ENCODE measurements around the gene MZT2B.
"Not testable (repeated sequence)": the region's sequence is repeated elsewhere in the genome, so short reads cannot be mapped to it uniquely, and the experiment has no call there.

MZT2B gene

DNA sequence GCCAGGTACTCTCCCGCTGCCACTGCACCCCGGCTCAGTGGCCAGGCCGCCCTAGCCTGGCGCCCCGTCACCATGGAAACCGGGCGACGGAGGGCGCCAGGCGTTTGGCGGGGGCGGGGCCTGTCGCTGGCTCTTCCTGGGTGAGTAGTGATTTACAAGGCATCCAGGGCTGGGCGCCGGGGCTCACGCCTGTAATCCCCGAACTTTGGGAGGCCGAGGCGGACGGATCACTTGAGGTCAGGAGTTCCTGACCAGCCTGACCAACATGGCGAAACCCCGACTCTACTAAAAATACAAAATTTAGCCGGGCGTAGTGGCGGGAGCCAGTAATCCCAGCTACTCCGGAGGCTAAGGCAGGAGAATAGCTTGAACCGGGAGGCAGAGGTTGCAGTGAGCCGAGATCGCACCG lies 37.1 kb upstream of the MZT2B start, which contains the start of gene CCDC74B:
Gene CCDC74B (minus strand): TSS at position 107 of the 409 bp plus-strand sequence. CDS start 116 bp downstream, outside the sequence.
- DNase-seq (ENCODE audit: extremely low spot score); POLR2A ChIA-PET: not testable (repeated sequence)
- CTCF ChIA-PET = interaction anchor here (0.8 kb wide), 1 partner anchor 36 kb away, joined by 3 read pairs; the partner anchor contains the start of gene SMPD4

DNA sequence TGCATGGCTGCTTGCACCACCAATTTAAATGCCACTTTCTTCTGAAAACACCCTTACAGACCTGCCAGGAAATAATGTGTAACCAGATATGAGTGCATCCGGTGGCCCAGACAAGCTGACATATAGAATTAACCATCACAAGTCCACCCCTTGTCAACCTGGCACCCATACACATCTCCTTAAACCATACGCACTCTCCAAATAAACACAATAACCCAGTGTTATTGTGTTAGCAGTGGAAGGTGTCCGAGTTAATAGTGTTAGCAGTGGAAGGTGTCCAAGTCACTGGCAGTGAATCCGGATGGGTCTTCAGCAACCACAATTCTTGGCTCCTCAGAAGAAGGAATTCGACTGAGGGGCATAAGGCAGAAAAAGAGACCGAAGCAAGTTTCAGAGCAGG lies 33.5 kb upstream of the MZT2B start:
- POLR2A ChIA-PET; DNase-seq (ENCODE audit: extremely low spot score); CTCF ChIA-PET: not testable (repeated sequence)

DNA sequence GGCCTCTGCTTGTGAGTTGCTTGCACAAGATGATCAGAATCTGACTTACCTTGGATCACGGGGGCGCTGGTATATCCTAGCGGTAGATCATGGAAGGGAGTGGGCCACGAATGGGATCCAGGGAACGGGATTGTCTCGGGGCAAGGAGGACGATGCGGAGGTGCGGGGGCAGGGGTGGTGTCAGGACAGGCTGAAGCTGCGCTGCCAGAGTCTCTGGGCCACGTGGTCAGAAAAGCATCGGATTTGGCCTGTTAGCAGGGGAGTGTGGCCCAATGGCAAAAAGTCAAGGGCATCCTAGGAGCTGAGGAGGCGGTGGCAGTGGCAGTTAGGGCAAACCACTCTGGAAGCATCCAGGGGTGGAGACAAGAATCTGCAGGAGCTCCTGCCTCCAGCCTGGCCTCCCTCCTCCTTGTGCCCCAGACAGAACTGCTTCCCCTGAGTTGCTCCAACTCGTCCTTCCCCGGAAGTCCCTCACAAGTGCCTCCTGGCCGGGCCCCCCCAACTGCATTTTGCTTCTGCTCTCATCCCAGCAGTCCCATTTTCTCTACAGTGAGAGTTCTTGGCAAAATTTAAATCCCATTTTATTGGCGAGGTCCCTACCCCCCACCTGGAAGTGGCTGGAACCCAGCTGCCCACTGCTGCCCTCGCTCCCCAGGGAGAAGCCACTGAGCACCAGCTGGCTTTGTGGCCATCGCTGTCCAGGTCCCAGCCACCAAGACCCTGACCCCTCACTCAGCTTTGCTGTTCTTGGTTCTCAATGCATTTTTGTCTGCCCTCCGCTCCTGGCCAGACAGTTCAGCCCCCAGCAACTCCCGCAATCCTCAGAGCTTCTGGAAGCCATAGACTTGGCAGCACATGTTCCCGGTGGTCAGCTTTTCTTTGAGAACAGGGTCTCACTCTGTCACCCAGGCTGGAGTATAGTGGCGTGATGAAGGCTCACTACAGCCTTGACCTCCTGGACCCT lies 31.6 kb upstream of the MZT2B start:
- CTCF ChIA-PET = no interaction called here
- TF ChIP-seq, protein P1, sequence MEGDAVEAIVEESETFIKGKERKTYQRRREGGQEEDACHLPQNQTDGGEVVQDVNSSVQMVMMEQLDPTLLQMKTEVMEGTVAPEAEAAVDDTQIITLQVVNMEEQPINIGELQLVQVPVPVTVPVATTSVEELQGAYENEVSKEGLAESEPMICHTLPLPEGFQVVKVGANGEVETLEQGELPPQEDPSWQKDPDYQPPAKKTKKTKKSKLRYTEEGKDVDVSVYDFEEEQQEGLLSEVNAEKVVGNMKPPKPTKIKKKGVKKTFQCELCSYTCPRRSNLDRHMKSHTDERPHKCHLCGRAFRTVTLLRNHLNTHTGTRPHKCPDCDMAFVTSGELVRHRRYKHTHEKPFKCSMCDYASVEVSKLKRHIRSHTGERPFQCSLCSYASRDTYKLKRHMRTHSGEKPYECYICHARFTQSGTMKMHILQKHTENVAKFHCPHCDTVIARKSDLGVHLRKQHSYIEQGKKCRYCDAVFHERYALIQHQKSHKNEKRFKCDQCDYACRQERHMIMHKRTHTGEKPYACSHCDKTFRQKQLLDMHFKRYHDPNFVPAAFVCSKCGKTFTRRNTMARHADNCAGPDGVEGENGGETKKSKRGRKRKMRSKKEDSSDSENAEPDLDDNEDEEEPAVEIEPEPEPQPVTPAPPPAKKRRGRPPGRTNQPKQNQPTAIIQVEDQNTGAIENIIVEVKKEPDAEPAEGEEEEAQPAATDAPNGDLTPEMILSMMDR (IDR thresholded peaks at IDR 0.05; ENCODE audit: control extremely low read depth, extremely low read depth, low read depth, missing control alignments) = no peak
- no peak for DNase-seq (ENCODE audit: extremely low spot score)
- POLR2A ChIA-PET = no interaction called here

- DNase-seq (ENCODE audit: extremely low spot score); POLR2A ChIA-PET; CTCF ChIA-PET: not testable (repeated sequence)
Measured at GRCh38 chr2:130151145-130151512, 30.9 kb upstream of the MZT2B start.

DNA sequence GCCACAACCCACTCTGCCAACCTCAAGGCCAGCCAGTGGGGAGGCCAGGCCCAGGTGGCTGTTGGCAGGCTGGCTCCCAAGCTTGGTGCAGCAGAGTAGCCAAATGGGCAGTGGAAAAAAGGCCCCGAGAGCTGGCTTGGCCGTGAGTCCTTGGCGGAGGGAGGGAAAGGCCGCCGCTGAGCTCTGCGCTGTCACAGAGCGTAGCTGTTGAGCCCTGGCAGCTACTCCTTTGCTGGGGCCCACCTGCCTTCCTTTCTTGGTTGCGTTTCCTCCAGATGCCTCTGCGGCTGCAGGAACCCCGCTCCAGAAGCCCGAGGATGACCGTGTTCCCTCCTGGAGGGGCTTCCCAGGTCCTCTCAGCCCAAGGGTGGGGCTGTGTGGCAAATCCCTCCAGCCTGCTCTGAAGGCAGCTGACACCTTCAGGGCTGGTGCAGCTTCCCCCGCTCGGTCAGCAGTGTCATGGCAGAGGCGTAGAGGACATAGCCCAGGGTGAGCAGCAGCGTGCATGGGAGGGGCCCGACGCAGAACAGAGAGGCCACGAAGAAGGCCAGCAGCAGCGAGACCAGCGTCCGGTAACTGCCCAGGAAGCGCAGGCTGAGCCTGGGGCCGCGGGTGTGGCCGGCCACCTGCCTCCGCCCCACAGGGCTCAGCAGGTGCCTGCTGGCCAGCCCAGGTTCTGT lies 29.8 kb upstream of the MZT2B start:
- CTCF ChIA-PET; DNase-seq (ENCODE audit: extremely low spot score); POLR2A ChIA-PET: not testable (repeated sequence)

DNA sequence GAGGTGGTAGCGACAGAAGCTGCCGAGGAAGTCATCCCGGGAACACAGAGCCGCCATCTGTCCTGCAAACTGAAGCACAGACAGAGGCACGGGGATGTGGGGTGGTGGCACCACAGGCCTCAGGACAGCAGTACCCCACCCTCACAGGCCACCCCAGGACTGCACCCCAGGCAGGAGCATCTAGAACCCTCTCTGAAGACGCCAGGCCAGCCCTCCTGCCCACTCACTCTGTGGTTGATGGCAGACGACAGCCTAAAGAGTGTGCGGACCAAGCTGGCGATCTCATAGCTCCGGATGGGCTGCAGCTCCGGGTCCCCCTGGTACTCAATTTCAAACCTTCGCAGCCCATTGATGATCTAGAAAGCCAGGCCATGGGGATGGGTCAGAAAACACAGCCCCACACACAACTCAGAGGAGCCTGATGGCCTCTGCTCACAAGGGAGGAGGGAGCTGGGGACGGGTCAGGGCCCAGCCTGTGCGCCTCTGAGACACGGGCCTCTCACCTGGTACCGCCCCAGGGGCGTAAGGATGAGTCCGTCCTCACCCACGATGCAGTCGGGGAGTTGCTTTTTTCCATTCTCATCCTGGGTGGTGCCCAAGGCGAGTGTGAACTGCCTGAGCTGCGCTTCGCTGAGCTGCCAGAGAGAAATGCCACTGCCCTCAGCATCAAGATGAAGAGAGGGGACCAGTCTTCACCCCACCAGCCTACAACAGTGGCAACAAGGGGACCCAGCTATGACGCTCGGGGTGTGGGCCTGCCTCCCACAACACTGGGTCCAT lies 29.1 kb upstream of the MZT2B start:
- CTCF ChIA-PET = no interaction called here
- POLR2A ChIA-PET = no interaction called here
- no peak for DNase-seq (ENCODE audit: extremely low spot score)
- TF ChIP-seq, protein P1 (IDR thresholded peaks at IDR 0.05; ENCODE audit: control extremely low read depth, extremely low read depth, low read depth, missing control alignments) = no peak

- DNase-seq (ENCODE audit: extremely low spot score); POLR2A ChIA-PET; CTCF ChIA-PET: not testable (repeated sequence)
Measured at GRCh38 chr2:130153721-130154422, 28.2 kb upstream of the MZT2B start.

DNA sequence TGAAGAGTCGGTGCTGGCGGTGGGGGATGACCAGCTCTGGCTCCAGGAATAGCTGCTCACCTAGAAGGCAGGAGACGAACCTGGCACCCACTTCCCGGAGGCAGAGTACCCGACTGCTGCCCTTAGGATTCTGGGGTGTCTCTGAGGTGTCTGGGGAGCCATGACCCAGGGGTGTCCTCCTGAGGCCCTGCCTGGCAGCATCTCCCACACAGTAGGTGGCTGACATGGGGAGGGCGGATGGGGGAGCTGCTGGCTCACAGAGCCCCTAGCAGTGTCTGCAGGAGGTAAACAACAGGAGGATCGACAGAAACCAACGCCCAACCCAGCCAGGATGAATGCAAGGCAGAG lies 27.7 kb upstream of the MZT2B start:
- CTCF ChIA-PET; DNase-seq (ENCODE audit: extremely low spot score); POLR2A ChIA-PET: not testable (repeated sequence)

- POLR2A ChIA-PET = no interaction called here
- no peak for DNase-seq (ENCODE audit: extremely low spot score)
- CTCF ChIA-PET = interaction anchor here (0.8 kb wide), 1 partner anchor 178 kb away, joined by 5 read pairs; no protein-coding TSS in a partner anchor
- TF ChIP-seq, protein P1 (IDR thresholded peaks at IDR 0.05; ENCODE audit: control extremely low read depth, extremely low read depth, low read depth, missing control alignments) = no peak
Measured at GRCh38 chr2:130154773-130155765, 27.0 kb upstream of the MZT2B start.

Measured in GM10248 (cell line).